H1 (cell line): ENCODE measurements around the gene CMTR2. TPM values are rescaled to one million over a fixed set of nuclear protein-coding genes. Genes with fewer than 3 reads are reported as not detected.

ENCODE experiments used
- ATF3 ChIP-seq: IDR thresholded peaks from 2 replicates; pipeline ENCODE4 v1.6.1; 2011; ENCODE audit warnings: low read depth, mild to moderate bottlenecking, low read length; ENCODE audit not compliant: insufficient read depth
- EZH2 ChIP-seq: fragments of 200-600 bp; sonication (generic); IDR thresholded peaks from 2 replicates; pipeline ENCODE4 v1.7.1; 2012; ENCODE audit warnings: low read depth, mild to moderate bottlenecking, moderate library complexity, low read length, inconsistent platforms; ENCODE audit not compliant: severe bottlenecking
- SIRT6 ChIP-seq: IDR thresholded peaks from one replicate; pipeline ENCODE4 v1.7.1; 2012; ENCODE audit warnings: low read length, inconsistent platforms
- YY1 ChIP-seq: IDR thresholded peaks from 2 replicates; pipeline ENCODE4 v1.6.1; 2011; ENCODE audit warnings: low read depth, mild to moderate bottlenecking, low read length
- polyA plus RNA-seq, 7 experiments: library from polyadenylated mRNA; depleted of rRNA in 3 of 7; stranded (reverse) in 5 of 7; unstranded in 2 of 7; fragments of >200 nt in 5 of 7; fragments of 200-250 nt in 2 of 7; gene quantifications; 1 replicate in 5 of 7; 2 replicates in 1 of 7; 4 replicates in 1 of 7; pipeline versions ENCODE4 v1.2.1 to v1.2.3, GENCODE V29; 2011 to 2013; ENCODE audit warnings: missing spikeins in 2 of 7, mixed read lengths in 2 of 7
- total RNA-seq: library from RNA; stranded (reverse); fragmentation: NEBNext Ultra II Directional; extraction: Animal tissue kit (Norgen Biotek cat#: 25700); gene quantifications from 2 replicates; pipeline ENCODE4 v1.2.1, GENCODE V29; 2021

Gene CMTR2
- total and polyA plus RNA-seq, 2 of the 8 experiments (the other 6 are each of a cell fraction or from before 2014, with no cell fraction given): 8.5 to 12.8 TPM

- TF ChIP-seq ATF3: no peak
- no peak for TF ChIP-seq EZH2
- TF ChIP-seq YY1: no peak
- no peak for TF ChIP-seq SIRT6
Measured at GRCh38 chr16:71242601-71243000, 46.6 kb downstream of the CMTR2 start (continued).
